B cell (primary cell): ENCODE results near the gene PLXNB1. TPM values are rescaled to one million over a fixed set of nuclear protein-coding genes. Genes with fewer than 3 reads are reported as not detected.
A peak's percentile ranks its signal among the peaks of the same experiment; 100 is the strongest.

Experiments
- ATAC-seq: fragments of 200-7000 bp; cut with Tn5 transposase; one replicate; pipeline ENCODE4 v1.10.0; 2021; ENCODE audit warnings: low read depth, mild to moderate bottlenecking, moderate number of reproducible peaks, moderate library complexity
- CTCF ChIA-PET: fragments of 350-600 bp; sonication (Branson Sonifier 250); formaldehyde crosslinking; loops from one replicate; lab custom pipeline; 2021; ENCODE audit warnings: antibody characterized with exemption, inconsistent platforms; lab: Charles Lee
- POLR2A ChIA-PET: fragments of 350-600 bp; sonication (Branson Sonifier 250); formaldehyde crosslinking; loops from one replicate; lab custom pipeline; 2021; ENCODE audit warnings: antibody characterized with exemption; lab: Charles Lee
- DNase-seq: peaks from one replicate; pipeline ENCODE4 v3.0.0; 2013
- H2AFZ ChIP-seq: 2 replicates; pipeline ENCODE4 v1.6.1; 2012; ENCODE audit warnings: mild to moderate bottlenecking, low read depth, low read length; ENCODE audit not compliant: insufficient read depth, poor library complexity, severe bottlenecking
- H3K27ac ChIP-seq, 2 donors: 1 replicate in 1 of 2; 2 replicates in 1 of 2; pipeline ENCODE4 v1.5.1; 2012 to 2013; ENCODE audit warnings: low read length in 2 of 2, mild to moderate bottlenecking in 2 of 2, moderate library complexity in 1 of 2
- H3K27me3 ChIP-seq, 4 experiments: fragments of 200-600 bp in 1 of 4; sonication (generic) in 1 of 4; replicated peaks in 1 of 4; 1 replicate in 2 of 4; 2 replicates in 2 of 4; pipeline versions ENCODE4 v1.6.1 to v1.7.0; 2013 to 2016; ENCODE audit warnings: low read length in 3 of 4, mild to moderate bottlenecking in 2 of 4, mixed read lengths in 1 of 4, moderate library complexity in 1 of 4; ENCODE audit not compliant: insufficient read depth in 4 of 4, control insufficient read depth in 3 of 4; ENCODE audit errors: control extremely low read depth in 1 of 4
- H3K36me3 ChIP-seq, 2 experiments: replicated peaks in 1 of 2; 1 replicate in 1 of 2; 2 replicates in 1 of 2; pipeline versions ENCODE4 v1.6.1 to v1.7.1; 2013; ENCODE audit warnings: low read length in 1 of 2; ENCODE audit not compliant: insufficient read depth in 2 of 2, control insufficient read depth in 1 of 2; ENCODE audit errors: control extremely low read depth in 1 of 2, extremely low read depth in 1 of 2
- H3K4me1 ChIP-seq, 2 donors: fragments of 200-600 bp in 1 of 2; sonication (generic) in 1 of 2; 1 replicate in 1 of 2; 2 replicates in 1 of 2; pipeline versions ENCODE4 v1.5.1 to v1.6.1; 2013 to 2017; ENCODE audit warnings: low read length in 2 of 2; ENCODE audit not compliant: control insufficient read depth in 2 of 2, insufficient read depth in 2 of 2
- H3K4me2 ChIP-seq: replicated peaks from 2 replicates; pipeline ENCODE3; 2012; ENCODE audit warnings: mild to moderate bottlenecking, low read depth, low read length; ENCODE audit not compliant: poor library complexity, severe bottlenecking
- H3K4me3 ChIP-seq, 5 experiments: fragments of 200-600 bp in 1 of 5; sonication (generic) in 1 of 5; 1 replicate in 3 of 5; 2 replicates in 2 of 5; pipeline versions ENCODE4 v1.5.1 to v1.7.0; 2011 to 2016; ENCODE audit warnings: low read length in 4 of 5, mild to moderate bottlenecking in 4 of 5, low read depth in 2 of 5, control low read depth in 1 of 5, moderate library complexity in 1 of 5; ENCODE audit not compliant: insufficient read depth in 1 of 5; ENCODE audit errors: control extremely low read depth in 1 of 5, extremely low read depth in 1 of 5
- H3K79me2 ChIP-seq: fragments of 200-600 bp; sonication (generic); one replicate; pipeline ENCODE4 v1.6.0; 2016; ENCODE audit warnings: low read length; ENCODE audit not compliant: control insufficient read depth, insufficient read depth
- H3K9ac ChIP-seq: fragments of 200-600 bp; sonication (generic); 2 replicates; pipeline ENCODE4 v1.6.1; 2017; ENCODE audit warnings: mild to moderate bottlenecking, low read length, moderate library complexity
- H3K9me3 ChIP-seq, 3 donors: one replicate each; pipeline versions ENCODE4 v1.6.1 to v1.7.1; 2013; ENCODE audit warnings: low read length in 2 of 3; ENCODE audit not compliant: control insufficient read depth in 2 of 3, insufficient read depth in 1 of 3; ENCODE audit errors: control extremely low read depth in 1 of 3
- H4K20me1 ChIP-seq: 2 replicates; pipeline ENCODE4 v1.6.0; 2012; ENCODE audit warnings: mild to moderate bottlenecking, low read length; ENCODE audit not compliant: insufficient read depth, control insufficient read depth, poor library complexity, severe bottlenecking
- H3K27ac Mint-ChIP-seq: one replicate; pipeline ENCODE4 v1.8.0; 2021; ENCODE audit warnings: mixed read lengths
- H3K27me3 Mint-ChIP-seq: one replicate; pipeline ENCODE4 v1.8.0; 2021; ENCODE audit warnings: mixed read lengths
- H3K4me1 Mint-ChIP-seq: one replicate; pipeline ENCODE4 v1.8.0; 2021; ENCODE audit warnings: mixed read lengths
- H3K4me3 Mint-ChIP-seq: one replicate; pipeline ENCODE4 v1.8.0; 2021; ENCODE audit warnings: mixed read lengths
- H3K9me3 Mint-ChIP-seq: one replicate; pipeline ENCODE4 v1.8.0; 2022; ENCODE audit warnings: mixed read lengths; ENCODE audit not compliant: insufficient read depth
- EZH2 ChIP-seq: IDR thresholded peaks from 2 replicates; pipeline ENCODE4 v1.6.1; 2012; ENCODE audit warnings: borderline replicate concordance, low read depth, mild to moderate bottlenecking, moderate library complexity, low read length; ENCODE audit not compliant: insufficient read depth, poor library complexity, severe bottlenecking
- WGBS: methylation state at CpG from one replicate; pipeline ENCODE4 v1.1.5; 2013; ENCODE audit warnings: missing lambda C conversion rate; ENCODE audit not compliant: insufficient coverage; 5-methylcytosine and 5-hydroxymethylcytosine counted together
- intact Hi-C: fragments of 100-400 bp; cut with micrococcal nuclease; formaldehyde crosslinking; loops from one replicate; pipeline ENCODE4 v1.10.0; 2022
- polyA plus RNA-seq: library from polyadenylated mRNA; depleted of rRNA; stranded (reverse); fragments of >200 nt; gene quantifications from 2 replicates; pipeline ENCODE4 v1.2.3, GENCODE V29; 2012
- total RNA-seq, 2 donors: library from RNA; stranded (reverse); fragments of 120-200 nt in 1 of 2; gene quantifications; 1 replicate in 1 of 2; 2 replicates in 1 of 2; pipeline versions ENCODE4 v1.2.3 to v1.2.4, GENCODE V29; 2013 to 2022
- TF ChIP-seq, protein P1 (sequence below): fragments of 200-600 bp; IDR thresholded peaks from one replicate; pipeline ENCODE4 v1.8.0; 2022; ENCODE audit warnings: antibody characterized with exemption, mild to moderate bottlenecking

Gene PLXNB1
- total and polyA plus RNA-seq, 2 donors (not counting 1 experiment from before 2014, with no cell fraction given) = 0.95 to 5.0 TPM

DNA sequence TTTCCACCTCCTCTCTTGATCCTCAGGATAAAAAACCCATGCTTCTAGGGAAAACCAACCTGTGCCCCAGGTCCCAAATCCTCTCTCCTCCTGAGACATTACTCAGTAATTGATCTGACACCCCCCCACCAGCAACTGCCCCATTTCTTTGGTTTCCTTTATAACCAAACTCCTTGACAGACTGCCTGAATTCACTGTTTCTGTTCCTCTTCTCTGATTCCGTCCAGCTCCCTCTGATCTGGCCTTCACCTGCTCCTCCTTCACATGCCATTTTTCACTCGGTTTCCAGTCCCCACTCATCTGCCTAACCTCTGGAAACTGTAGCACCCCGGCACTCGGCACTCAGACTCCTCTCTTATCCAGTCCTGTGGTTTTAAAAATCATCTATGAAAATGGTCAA lies 7.9 kb upstream of the PLXNB1 start:
- H3K4me1 Mint-ChIP-seq = peaks cover 35% of the 10 kb centered on the region
- WGBS = 0% methylated on average over 1 of the region's 4 CpGs
- ChIA-PET CTCF (interaction anchor here (2.4 to 13.4 kb wide), 5 partner anchors 36 to 244 kb away, joined by 14 to 330 read pairs (median 51); no protein-coding TSS in a partner anchor), POLR2A (no interaction called here)
- peaks cover 4% of the 10 kb centered on the region for H4K20me1 ChIP-seq
- H3K27ac Mint-ChIP-seq = no peak overlapping the region
- no peak overlapping the region for H3K4me2 ChIP-seq
- H3K36me3 ChIP-seq = peaks cover 0 to 25% of the 10 kb centered on the region in 2 experiments
- H3K9ac ChIP-seq = no peak overlapping the region
- no peak overlapping the region for H3K4me3 ChIP-seq
- no peak for DNase-seq
- no peaks in the 10 kb centered on the region for H3K27me3 ChIP-seq
- H3K9me3 Mint-ChIP-seq = no peaks in the 10 kb centered on the region
- peak overlapping the region in 1 of 2 donors; percentile 9 for H3K27ac ChIP-seq
- H3K4me3 Mint-ChIP-seq = no peak overlapping the region
- intact Hi-C loops = no loop called here
- H3K4me1 ChIP-seq = peaks cover 19 to 27% of the 10 kb centered on the region in 2 donors
- H3K9me3 ChIP-seq = no peaks in the 10 kb centered on the region
- no peak for ATAC-seq
- H3K79me2 ChIP-seq = peaks cover 51% of the 10 kb centered on the region
- TF ChIP-seq, protein P1, sequence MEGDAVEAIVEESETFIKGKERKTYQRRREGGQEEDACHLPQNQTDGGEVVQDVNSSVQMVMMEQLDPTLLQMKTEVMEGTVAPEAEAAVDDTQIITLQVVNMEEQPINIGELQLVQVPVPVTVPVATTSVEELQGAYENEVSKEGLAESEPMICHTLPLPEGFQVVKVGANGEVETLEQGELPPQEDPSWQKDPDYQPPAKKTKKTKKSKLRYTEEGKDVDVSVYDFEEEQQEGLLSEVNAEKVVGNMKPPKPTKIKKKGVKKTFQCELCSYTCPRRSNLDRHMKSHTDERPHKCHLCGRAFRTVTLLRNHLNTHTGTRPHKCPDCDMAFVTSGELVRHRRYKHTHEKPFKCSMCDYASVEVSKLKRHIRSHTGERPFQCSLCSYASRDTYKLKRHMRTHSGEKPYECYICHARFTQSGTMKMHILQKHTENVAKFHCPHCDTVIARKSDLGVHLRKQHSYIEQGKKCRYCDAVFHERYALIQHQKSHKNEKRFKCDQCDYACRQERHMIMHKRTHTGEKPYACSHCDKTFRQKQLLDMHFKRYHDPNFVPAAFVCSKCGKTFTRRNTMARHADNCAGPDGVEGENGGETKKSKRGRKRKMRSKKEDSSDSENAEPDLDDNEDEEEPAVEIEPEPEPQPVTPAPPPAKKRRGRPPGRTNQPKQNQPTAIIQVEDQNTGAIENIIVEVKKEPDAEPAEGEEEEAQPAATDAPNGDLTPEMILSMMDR = no peak
- TF ChIP-seq EZH2 = no peak
- H3K27me3 Mint-ChIP-seq = no peaks in the 10 kb centered on the region
- no peak overlapping the region for H2AFZ ChIP-seq

DNA sequence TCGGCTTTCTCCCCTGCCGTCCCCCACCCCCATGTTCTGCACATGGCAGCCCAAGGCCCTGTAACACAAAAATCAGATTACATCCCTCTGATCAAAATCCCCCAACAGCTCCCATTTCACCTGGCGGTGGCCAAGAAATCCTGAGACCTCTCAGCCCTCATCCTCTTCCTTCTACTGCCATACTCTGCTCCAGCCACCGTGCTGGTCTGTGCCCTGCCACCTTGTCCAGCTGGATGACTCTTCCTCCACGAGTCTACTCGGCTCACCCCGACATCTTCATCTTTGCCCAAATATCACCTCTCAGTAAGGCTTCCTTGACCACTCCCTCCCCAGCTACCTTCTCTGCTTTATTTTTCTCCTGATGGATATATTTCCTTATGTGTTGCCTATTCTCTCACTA lies 7.0 kb upstream of the PLXNB1 start:
- CTCF ChIA-PET = interaction anchor here (0.7 to 13.4 kb wide), 40 partner anchors 11 to 348 kb away, joined by 3 to 330 read pairs (median 8); partner anchors contain the start of genes ATRIP, CDC25A, PFKFB4 and SHISA5
- Histone ChIP-seq H3K36me3 (peaks cover 0 to 21% of the 10 kb centered on the region in 2 experiments), H3K4me3 (no peak overlapping the region), H3K27me3 (no peaks in the 10 kb centered on the region), H3K4me2 (no peak overlapping the region), H3K4me1 (peaks cover 17 to 25% of the 10 kb centered on the region in 2 donors), H4K20me1 (no peaks in the 10 kb centered on the region), H3K79me2 (peaks cover 46% of the 10 kb centered on the region), H3K9me3 (no peaks in the 10 kb centered on the region), H3K9ac (no peak overlapping the region), H2AFZ (no peak overlapping the region), H3K27ac (peak overlapping the region in 1 of 2 donors; percentile 47)
- Mint-ChIP-seq H3K4me3 (no peak overlapping the region), H3K4me1 (peaks cover 29% of the 10 kb centered on the region), H3K9me3 (no peaks in the 10 kb centered on the region), H3K27ac (no peak overlapping the region), H3K27me3 (no peaks in the 10 kb centered on the region)
- ATAC-seq (no peak), DNase-seq (no peak)
- intact Hi-C loops = loop anchor here (1.0 kb wide), 4 partner anchors 36 to 205 kb away; no protein-coding TSS in a partner anchor
- POLR2A ChIA-PET = interaction anchor here (1.2 kb wide), 1 partner anchor 36 kb away, joined by 5 read pairs; no protein-coding TSS in a partner anchor
- WGBS = 98% methylated on average over 7 of the region's 7 CpGs
- no peak for TF ChIP-seq EZH2
- TF ChIP-seq, protein P1 = no peak
